GM12891 (cell line): ENCODE measurements around the gene ROGDI. TPM values are rescaled to one million over a fixed set of nuclear protein-coding genes. Genes with fewer than 3 reads are reported as not detected.

Source experiments
- DNase-seq: peaks from one replicate; pipeline ENCODE4 v3.0.0; 2011; ENCODE audit warnings: low spot score; ENCODE audit not compliant: insufficient read length
- FAIRE-seq: peaks from 2 replicates; lab custom pipeline; 2011; peaks lifted over from hg19 to GRCh38; lab: Jason Lieb, UNC
- PAX5 ChIP-seq: IDR thresholded peaks from 2 replicates; pipeline ENCODE4 v1.6.1; 2011; ENCODE audit warnings: low read length, moderate library complexity, mild to moderate bottlenecking; ENCODE audit not compliant: insufficient read depth, severe bottlenecking
- POLR2A ChIP-seq: IDR thresholded peaks from 2 replicates; pipeline ENCODE4 v1.6.1; 2011; ENCODE audit warnings: low read depth, low read length, control low read depth
- POLR2AphosphoS5 ChIP-seq: IDR thresholded peaks from 2 replicates; pipeline ENCODE4 v1.6.1; 2011; ENCODE audit warnings: low read depth, low read length, control low read depth
- POU2F2 ChIP-seq: IDR thresholded peaks from 2 replicates; pipeline ENCODE4 v1.6.1; 2011; ENCODE audit warnings: low read depth, mild to moderate bottlenecking, control low read depth, low read length, moderate library complexity
- SPI1 ChIP-seq: IDR thresholded peaks from 2 replicates; pipeline ENCODE4 v1.6.1; 2011; ENCODE audit warnings: low read depth, low read length, control low read depth
- TAF1 ChIP-seq: IDR thresholded peaks from 2 replicates; pipeline ENCODE4 v1.6.1; 2011; ENCODE audit warnings: low read depth, low read length, control low read depth
- polyA plus RNA-seq: library from polyadenylated mRNA; unstranded; fragments of >200 nt; gene quantifications from one replicate; pipeline ENCODE4 v1.2.1, GENCODE V29; 2012; ENCODE audit warnings: low read depth, missing spikeins, inconsistent platforms; ENCODE audit not compliant: missing spikeins

Gene ROGDI, protein sequence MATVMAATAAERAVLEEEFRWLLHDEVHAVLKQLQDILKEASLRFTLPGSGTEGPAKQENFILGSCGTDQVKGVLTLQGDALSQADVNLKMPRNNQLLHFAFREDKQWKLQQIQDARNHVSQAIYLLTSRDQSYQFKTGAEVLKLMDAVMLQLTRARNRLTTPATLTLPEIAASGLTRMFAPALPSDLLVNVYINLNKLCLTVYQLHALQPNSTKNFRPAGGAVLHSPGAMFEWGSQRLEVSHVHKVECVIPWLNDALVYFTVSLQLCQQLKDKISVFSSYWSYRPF
- polyA plus RNA-seq = 10.1 TPM

DNA sequence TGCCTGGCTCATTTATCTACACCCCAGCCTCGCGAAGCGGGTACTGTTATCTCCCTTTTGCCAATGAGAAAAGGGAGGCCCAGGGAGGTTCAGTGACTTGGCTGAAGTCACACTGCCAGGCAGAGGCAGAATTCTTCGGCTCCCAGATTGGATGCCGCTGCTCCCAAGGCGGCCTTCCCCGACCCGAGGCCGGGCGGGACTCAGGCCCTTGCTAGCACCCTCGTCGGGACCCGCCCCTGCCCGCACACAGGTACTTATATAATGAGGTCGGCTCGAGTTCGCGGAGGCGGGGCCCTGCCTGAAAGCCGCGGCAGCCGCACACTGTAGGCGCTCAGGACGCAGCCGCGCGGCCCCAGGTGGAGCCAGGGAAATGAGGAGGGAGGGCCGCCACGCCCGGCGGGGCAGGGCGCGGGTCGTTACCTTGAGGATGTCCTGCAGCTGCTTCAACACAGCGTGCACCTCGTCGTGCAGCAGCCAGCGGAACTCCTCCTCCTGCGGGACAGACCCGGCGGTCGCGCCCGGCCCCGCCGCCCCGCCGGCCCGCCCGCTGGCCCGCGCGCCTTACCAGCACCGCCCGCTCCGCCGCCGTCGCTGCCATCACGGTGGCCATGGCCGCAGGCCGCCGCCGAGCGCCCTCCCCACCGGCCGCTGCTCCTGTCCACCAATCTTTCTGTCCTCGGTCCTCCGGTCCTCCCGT is at the start of gene ROGDI:
ROGDI (minus strand) TSS at position 672 of the 697 bp plus-strand sequence; CDS start at position 610, 62 bp downstream.
- TF ChIP-seq POLR2AphosphoS5 (no peak), POLR2A (no peak), TAF1 (no peak), SPI1 (no peak)
- no peak for FAIRE-seq
- DNase-seq = peak; percentile 71

DNA sequence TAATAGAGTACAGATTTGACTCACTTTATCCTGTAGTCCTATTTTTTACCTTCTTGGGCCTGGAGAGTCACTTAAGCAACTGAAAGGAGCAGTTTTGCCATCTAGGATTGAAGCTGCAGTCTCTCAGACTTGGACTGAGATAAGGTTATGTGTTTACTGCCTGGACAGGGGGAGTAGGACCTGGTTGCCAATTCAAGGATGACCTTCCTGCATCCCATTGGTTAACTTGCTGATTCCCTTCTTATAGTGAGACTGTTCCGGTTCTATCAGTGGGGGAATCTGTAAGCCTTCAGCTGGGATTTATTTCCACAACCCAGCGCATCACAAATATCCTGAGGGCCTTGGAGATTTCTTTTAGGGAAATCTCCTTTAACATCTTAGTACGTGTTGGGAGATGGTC is 47.8 kb upstream of the ROGDI start:
- DNase-seq = no peak
- FAIRE-seq = no peak
- TF ChIP-seq PAX5 (no peak), POLR2A (no peak), TAF1 (no peak), POU2F2 (no peak), POLR2AphosphoS5 (no peak), SPI1 (no peak)

DNA sequence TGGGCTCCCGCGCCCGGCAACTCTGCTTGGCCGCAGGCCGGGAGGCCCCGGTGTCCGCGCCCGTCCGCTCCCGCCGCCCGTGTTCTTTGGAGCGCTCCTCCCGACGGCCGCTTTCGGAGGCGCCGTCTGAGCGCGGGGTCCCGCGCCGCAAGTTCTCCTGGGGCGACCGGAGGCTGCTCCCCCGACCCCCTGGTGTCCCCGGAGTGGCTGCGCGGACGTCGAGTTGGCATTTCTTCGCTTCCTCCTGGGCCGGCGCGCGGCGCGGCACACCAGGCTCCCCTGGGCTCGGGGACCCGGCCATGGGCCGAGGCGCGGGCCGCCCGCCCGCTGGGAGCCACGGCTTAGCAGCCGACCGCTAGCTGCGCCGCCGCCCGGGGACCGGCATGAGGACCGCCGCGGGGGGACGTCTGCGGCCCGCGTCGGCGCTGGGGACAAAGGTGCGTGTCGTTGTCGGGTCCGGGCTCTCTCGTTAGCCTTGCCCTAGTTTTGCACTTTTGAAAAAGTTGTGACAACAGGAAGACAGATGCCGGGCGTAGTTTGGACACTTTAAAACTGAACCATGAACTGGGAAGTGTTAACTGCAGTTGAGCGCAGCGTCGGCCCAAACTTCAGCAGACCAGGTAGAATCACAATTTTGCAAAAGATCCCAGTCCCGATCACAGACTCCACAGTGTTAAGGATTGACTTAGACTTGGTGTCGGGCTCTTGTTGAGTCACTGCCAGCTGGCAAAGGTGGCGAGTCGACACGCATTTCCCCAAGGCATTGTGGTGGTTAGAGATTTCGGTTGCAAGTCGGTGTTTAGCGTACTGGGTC is 45.5 kb upstream of the ROGDI start:
- DNase-seq = peak; percentile 42
- FAIRE-seq = peak; percentile 75

DNA sequence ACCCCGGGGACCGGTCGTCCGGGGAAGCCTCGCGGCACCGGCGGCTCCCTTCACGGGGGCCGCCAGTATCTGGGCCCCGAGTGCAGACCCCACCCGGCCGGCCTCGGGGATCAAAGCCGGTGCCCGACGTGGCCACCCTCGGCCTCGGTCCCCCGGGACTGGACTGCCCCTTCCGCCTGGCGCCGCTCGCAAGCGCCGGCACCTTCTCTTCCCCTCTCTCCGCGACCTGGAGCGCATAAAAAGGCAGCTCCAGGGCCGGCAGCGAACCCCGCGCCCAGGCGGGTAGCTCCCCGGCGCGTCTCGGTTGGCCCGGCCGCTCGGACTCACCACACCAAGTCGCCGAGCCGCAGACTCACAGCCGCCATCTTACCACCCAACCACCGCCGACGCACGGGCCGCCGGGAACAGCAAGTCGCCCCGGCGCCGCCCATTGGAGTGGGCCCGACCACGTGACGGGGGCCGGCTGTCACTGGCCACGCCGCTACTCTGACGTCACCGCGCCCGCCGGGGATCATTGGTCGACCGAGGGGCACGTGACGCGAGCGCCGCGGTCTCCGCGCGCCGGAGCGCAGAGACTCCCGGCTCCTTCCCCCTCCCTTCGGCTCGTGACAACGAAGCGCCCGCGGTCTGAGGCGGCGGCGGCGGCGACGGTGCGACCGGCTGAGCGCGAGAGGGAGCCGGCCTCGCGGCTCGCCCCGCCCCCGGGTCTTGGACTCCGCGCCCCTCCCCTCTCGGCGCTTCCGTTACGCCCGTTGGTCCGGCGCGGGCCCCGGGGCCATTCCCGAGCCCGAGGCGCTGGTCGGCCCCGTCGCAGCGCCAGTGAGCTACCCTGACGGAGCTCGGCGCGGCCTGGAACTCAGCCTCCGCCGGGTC is 44.7 kb upstream of the ROGDI start, which contains the start of the genes GLYR1 and UBN1:
GLYR1 (minus strand) TSS at position 388 of the 873 bp plus-strand sequence; CDS start at position 365, 23 bp downstream.
UBN1 (plus strand) TSS at position 581 of the 873 bp plus-strand sequence. CDS start 5,437 bp downstream, outside the sequence.
- peak; percentile 95 for DNase-seq
- FAIRE-seq = peak; percentile 99
- TF ChIP-seq SPI1 (no peak), POLR2A (peak; percentile 71; the same call in 1 of the 2 replicates), POU2F2 (0 out of 2 replicates have a peak, but pooled peaks have one; percentile 42), POLR2AphosphoS5 (peak; percentile 81), PAX5 (no peak), TAF1 (peak; percentile 89)

More for the DNA sequence above, 45.5 kb upstream of the ROGDI start:
- no peak for TF ChIP-seq PAX5
- no peak for TF ChIP-seq POLR2AphosphoS5
- TF ChIP-seq TAF1 = no peak
- TF ChIP-seq POU2F2 = no peak
- TF ChIP-seq SPI1 = no peak
- TF ChIP-seq POLR2A = no peak

DNA sequence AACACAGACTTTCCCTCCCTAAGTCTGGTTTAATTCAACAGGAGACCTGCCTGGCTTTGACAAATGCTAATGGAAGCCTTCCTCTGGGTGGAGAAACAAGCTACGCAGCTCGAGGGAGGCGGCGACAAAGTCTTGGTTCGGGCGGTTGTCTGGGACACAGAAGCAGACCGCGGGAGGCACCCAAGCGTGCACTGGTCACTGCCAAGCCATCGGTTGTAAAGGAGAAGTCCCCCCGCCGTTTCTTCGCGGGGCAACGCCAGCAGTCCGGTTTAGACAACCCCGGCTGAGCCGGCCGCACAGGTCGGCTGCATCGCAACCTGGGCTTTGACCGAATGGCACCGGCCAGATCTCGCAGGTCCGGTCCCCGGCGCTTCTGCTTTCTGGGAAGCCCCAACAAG is 44.1 kb upstream of the ROGDI start:
- TF ChIP-seq PAX5 (peak; percentile 90), POLR2AphosphoS5 (no peak), SPI1 (peak; percentile 27; the same call in 1 of the 2 replicates)
- FAIRE-seq = peak; percentile 51
- peak; percentile 25 for DNase-seq

DNA sequence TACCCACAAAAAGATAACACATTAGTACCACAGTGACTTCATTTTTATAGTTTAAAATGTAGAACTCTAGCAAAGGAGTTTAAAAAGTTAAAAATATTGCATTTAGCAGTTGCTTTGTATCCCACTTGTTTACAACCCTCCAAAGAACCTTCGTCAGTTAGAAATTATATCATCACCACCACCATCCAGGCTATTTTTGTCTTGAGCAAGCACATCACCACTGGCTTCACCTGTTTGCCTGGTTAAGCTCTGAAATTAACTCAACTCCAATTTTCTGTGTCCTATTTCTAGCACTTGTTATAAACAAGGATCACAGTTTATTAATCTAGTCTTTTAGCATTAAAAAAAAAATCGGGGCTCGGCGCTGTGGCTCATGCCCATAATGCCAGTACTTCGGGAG is 38.6 kb upstream of the ROGDI start:
- FAIRE-seq = no peak
- no peak for DNase-seq
- no peak for TF ChIP-seq SPI1
- TF ChIP-seq POLR2A = no peak
- no peak for TF ChIP-seq POLR2AphosphoS5
- no peak for TF ChIP-seq PAX5
- TF ChIP-seq POU2F2 = no peak
- no peak for TF ChIP-seq TAF1

DNA sequence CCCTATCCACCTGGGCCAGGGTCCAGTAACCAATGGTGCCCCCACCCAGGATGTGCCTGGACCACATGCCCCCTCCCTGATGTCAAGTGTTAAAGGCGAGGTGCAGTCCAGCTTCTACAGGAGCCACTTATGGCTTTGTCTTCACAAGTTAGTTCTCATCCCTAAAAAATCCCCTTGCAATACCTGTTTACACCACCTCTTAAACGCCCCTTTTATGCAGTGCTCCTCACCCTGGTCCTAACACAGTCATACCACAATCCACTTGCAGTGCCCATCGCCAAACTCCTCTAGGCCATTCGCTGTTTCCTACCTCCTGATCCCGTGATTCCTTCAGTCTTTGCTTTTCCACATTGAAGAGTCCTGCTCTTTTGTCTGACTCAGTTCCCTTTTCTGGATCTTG is 37.5 kb upstream of the ROGDI start:
- no peak for FAIRE-seq
- no peak for DNase-seq
- TF ChIP-seq POU2F2 = no peak
- no peak for TF ChIP-seq POLR2A
- no peak for TF ChIP-seq POLR2AphosphoS5
- TF ChIP-seq PAX5 = no peak
- no peak for TF ChIP-seq TAF1
- no peak for TF ChIP-seq SPI1

DNA sequence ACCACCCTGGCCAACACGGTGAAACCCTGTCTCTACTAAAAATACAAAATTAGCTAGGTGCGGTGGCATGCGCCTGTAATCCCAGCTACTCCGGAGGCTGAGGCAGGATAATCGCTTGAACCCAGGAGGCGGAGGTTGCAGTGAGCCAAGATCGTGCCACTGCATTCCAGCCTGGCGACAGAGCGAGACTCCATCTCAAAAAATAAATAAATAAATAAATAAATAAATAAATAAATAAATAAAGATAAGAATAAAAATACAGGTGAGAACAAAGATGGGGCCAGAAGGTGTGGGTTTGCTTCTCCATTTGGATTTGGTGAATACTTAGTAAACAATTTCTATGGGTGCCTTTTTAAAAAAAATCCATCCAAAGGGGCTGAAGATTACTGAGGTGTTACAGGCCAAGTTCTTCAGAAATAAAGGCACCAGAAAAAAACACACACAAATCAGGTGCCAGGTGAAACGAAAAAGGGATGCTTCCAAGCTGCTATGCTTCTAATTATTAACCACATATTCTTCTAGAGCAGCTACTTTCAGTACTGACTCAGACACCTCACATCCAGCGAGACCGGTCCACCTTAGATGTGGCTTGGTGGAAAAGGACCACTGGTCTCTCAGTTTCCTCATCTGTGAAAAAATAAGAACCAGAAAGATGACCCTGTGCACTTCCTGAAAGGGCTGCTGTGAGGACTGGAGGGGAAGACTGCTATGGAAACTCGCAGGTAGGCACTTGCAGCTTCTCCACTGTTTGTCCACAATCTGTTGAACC is 35.5 kb upstream of the ROGDI start:
- TF ChIP-seq PAX5 (no peak), POLR2A (no peak), POU2F2 (no peak), SPI1 (no peak), POLR2AphosphoS5 (no peak), TAF1 (no peak)
- no peak for FAIRE-seq
- DNase-seq = no peak

DNA sequence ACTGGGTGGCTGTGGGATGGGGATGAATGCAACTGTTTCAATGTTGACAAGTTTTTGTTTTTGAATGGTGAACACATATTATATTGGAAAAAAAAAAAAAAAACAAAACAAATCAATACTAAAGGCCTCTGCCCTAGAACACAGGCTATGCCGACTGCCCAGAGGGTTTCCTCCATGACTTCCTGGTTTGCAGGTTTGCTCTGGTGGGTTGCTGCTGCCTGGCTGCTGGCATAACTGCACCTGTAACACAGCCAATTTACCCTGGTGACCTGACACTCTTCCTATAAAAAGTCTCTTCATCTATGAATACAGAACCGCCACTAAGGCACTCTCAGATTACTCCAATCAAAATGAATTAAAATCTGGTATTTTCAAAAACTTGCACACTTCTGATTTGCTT is 34.3 kb upstream of the ROGDI start:
- TF ChIP-seq PAX5 = no peak
- no peak for TF ChIP-seq POU2F2
- DNase-seq (no peak), FAIRE-seq (no peak)
